ENCODE measurements around the gene GCHFR.

- TF ChIP-seq CTCF (IDR thresholded peaks at IDR 0.05) (no peak), EZH2phosphoT487 (IDR thresholded peaks at IDR 0.05) (no peak)
Measured at GRCh38 chr15:40789999-40790398, 26.1 kb downstream of the GCHFR start.
